Activated CD4-positive, alpha-beta T cell treated with anti-CD3 and anti-CD28 coated beads, Interleukin-2, amount 50 U/mL, for 4 hours (primary cell): ENCODE results near the gene ANGPT4.

Source experiments
- DNase-seq, 2 experiments: peaks; one replicate each; pipeline ENCODE4 v3.0.0-alpha.2; 2020

Gene ANGPT4

GRCh38 chr20:939606-940005, 23.5 kb upstream of the ANGPT4 start:
- DNase-seq, result no peak

GRCh38 chr20:934186-934840, 18.2 kb upstream of the ANGPT4 start:
- DNase-seq, result no peak

GRCh38 chr20:933029-933428, 16.9 kb upstream of the ANGPT4 start:
- DNase-seq, result no peak

- no peak for DNase-seq
Observed at GRCh38 chr20:931401-931800, 15.3 kb upstream of the ANGPT4 start.

GRCh38 chr20:926670-927069, 10.5 kb upstream of the ANGPT4 start:
- DNase-seq, result no peak

GRCh38 chr20:925516-925915, 9.4 kb upstream of the ANGPT4 start:
- no peak for DNase-seq

GRCh38 chr20:924639-925038, 8.5 kb upstream of the ANGPT4 start:
- DNase-seq, result no peak

GRCh38 chr20:922781-923180, 6.6 kb upstream of the ANGPT4 start:
- no peak for DNase-seq

GRCh38 chr20:921068-921467, 4.9 kb upstream of the ANGPT4 start:
- DNase-seq, result no peak

GRCh38 chr20:920311-920710, 4.2 kb upstream of the ANGPT4 start:
- DNase-seq, result no peak

GRCh38 chr20:919491-919916, 3.4 kb upstream of the ANGPT4 start:
- no peak for DNase-seq

GRCh38 chr20:917416-917815, 1.3 kb upstream of the ANGPT4 start:
- DNase-seq, result no peak

- no peak for DNase-seq
Observed at GRCh38 chr20:916825-917224, 691 bp upstream of the ANGPT4 start.

GRCh38 chr20:914727-915498, 1.2 kb downstream of the ANGPT4 start:
- DNase-seq, result no peak

GRCh38 chr20:913306-913849, 2.8 kb downstream of the ANGPT4 start:
- no peak for DNase-seq

- DNase-seq, result peak in 1 of 2 experiments; percentile 7
Observed at GRCh38 chr20:911882-912600, 4.1 kb downstream of the ANGPT4 start.

GRCh38 chr20:910870-911770, 5.0 kb downstream of the ANGPT4 start:
- DNase-seq, result no peak

GRCh38 chr20:910132-910869, 5.8 kb downstream of the ANGPT4 start:
- no peak for DNase-seq

- DNase-seq, result no peak
Observed at GRCh38 chr20:909641-910040, 6.5 kb downstream of the ANGPT4 start.

GRCh38 chr20:906703-907270, 9.3 kb downstream of the ANGPT4 start:
- DNase-seq, result no peak

- DNase-seq, result no peak
Observed at GRCh38 chr20:906001-906520, 10.1 kb downstream of the ANGPT4 start.
